ENCODE data around the gene MCEMP1. TPM values are rescaled to one million over a fixed set of nuclear protein-coding genes. Genes with fewer than 3 reads are reported as not detected.

The MCEMP1 gene
- total RNA-seq, 1 donor from 2014 or later = not detected

- DNase-seq (ENCODE audit: low read depth) (no peak), FAIRE-seq (no peak)
- peaks cover 1% of the 10 kb centered on the region for H3K9me3 Mint-ChIP-seq (ENCODE audit: unreplicated experiment)
- Histone ChIP-seq H3K36me3 (ENCODE audit: insufficient read depth, low read length) (no peaks in the 10 kb centered on the region), H3K4me1 (ENCODE audit: insufficient read depth, low read length) (peaks cover 13% of the 10 kb centered on the region), H3K79me2 (ENCODE audit: insufficient read depth, low read length) (peaks cover 52% of the 10 kb centered on the region), H3K4me3 (ENCODE audit: insufficient read depth, low read depth, low read length) (no peak overlapping the region), H4K20me1 (ENCODE audit: insufficient read depth, low read length) (peaks cover 11% of the 10 kb centered on the region), H3K9ac (ENCODE audit: low read length) (no peak overlapping the region), H3K27ac (ENCODE audit: low read depth, low read length) (no peak overlapping the region), H3K27me3 (ENCODE audit: insufficient read depth, low read length) (peaks cover 10% of the 10 kb centered on the region), H3K4me2 (ENCODE audit: low read length) (no peak overlapping the region), H3K9me3 (ENCODE audit: insufficient read depth, low read depth, low read length) (no peaks in the 10 kb centered on the region), H2AFZ (ENCODE audit: low read depth, low read length) (no peak overlapping the region)
- peaks cover 5% of the 10 kb centered on the region for H3K36me3 Mint-ChIP-seq (ENCODE audit: low read depth, unreplicated experiment)
- H3K4me1 Mint-ChIP-seq (ENCODE audit: low read depth, unreplicated experiment) = peaks cover 14% of the 10 kb centered on the region
- H3K27ac Mint-ChIP-seq (ENCODE audit: unreplicated experiment) = no peak overlapping the region
- H3K4me3 Mint-ChIP-seq (ENCODE audit: unreplicated experiment) = peak overlapping the region; percentile 23
- no peak for TF ChIP-seq EZH2 (IDR thresholded peaks at IDR 0.05; ENCODE audit: insufficient read depth, low read length)
- H3K27me3 Mint-ChIP-seq (ENCODE audit: low read depth, unreplicated experiment) = peaks cover 7% of the 10 kb centered on the region
These were observed 45.3 kb upstream of the MCEMP1 start for GRCh38 chr19:7631577-7631976.

DNA sequence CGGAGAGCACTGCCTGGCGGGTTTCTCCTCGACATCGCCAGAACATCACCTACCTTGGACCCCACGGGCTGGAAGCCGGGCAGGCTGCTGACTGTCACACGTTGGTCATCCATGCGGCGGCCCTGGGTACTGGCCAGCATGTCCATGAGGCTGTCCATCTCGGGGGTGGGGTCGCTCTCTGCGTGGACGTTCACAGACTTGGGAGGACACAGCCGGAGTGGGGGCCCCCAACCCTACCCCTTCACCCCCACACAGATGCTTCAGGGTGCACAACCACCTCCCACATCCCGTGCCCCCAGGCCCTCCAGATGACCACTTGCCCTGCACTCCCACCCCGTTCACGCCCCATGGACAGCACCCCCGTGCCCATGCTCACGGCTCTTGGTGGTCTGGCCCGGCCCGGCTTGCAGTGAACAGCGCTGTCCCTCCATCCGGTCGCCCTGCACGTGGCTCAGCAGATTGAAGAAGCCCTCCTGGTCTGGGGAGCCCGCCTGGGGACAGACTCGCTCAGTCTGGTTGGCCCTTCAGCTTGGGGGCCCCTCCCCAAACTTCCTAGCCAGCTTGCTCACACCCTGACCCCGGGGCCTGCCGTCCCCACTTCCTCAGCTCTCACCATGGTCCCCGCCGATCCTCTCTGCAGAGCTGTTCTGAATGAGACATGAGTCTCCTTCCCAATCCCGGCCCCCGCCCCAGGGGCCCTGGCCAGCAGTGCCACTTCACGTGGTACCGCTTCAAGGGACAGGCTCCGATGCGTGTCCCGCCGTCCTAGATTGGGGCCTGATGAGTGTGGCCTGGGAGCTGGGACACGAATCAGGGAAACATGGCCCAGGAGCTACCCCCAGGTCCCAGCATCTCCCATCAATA is 44.3 kb upstream of the MCEMP1 start:
- no peaks in the 10 kb centered on the region for H3K36me3 ChIP-seq (ENCODE audit: insufficient read depth, low read length)
- H3K4me3 Mint-ChIP-seq (ENCODE audit: unreplicated experiment) = no peak overlapping the region
- H4K20me1 ChIP-seq (ENCODE audit: insufficient read depth, low read length) = peaks cover 4% of the 10 kb centered on the region
- no peak overlapping the region for H3K9ac ChIP-seq (ENCODE audit: low read length)
- DNase-seq (ENCODE audit: low read depth) = no peak
- H3K79me2 ChIP-seq (ENCODE audit: insufficient read depth, low read length) = peaks cover 42% of the 10 kb centered on the region
- no peak overlapping the region for H2AFZ ChIP-seq (ENCODE audit: low read depth, low read length)
- H3K9me3 Mint-ChIP-seq (ENCODE audit: unreplicated experiment) = peaks cover 1% of the 10 kb centered on the region
- H3K9me3 ChIP-seq (ENCODE audit: insufficient read depth, low read depth, low read length) = no peaks in the 10 kb centered on the region
- peaks cover 11% of the 10 kb centered on the region for H3K27me3 ChIP-seq (ENCODE audit: insufficient read depth, low read length)
- no peak overlapping the region for H3K4me2 ChIP-seq (ENCODE audit: low read length)
- peaks cover 1% of the 10 kb centered on the region for H3K36me3 Mint-ChIP-seq (ENCODE audit: low read depth, unreplicated experiment)
- H3K4me1 ChIP-seq (ENCODE audit: insufficient read depth, low read length) = peaks cover 13% of the 10 kb centered on the region
- H3K4me3 ChIP-seq (ENCODE audit: insufficient read depth, low read depth, low read length) = no peak overlapping the region
- FAIRE-seq = no peak
- TF ChIP-seq EZH2 (IDR thresholded peaks at IDR 0.05; ENCODE audit: insufficient read depth, low read length) (no peak), CTCF (IDR thresholded peaks at IDR 0.05; ENCODE audit: insufficient read depth, low read depth, low read length) (no peak)
- peaks cover 7% of the 10 kb centered on the region for H3K27me3 Mint-ChIP-seq (ENCODE audit: low read depth, unreplicated experiment)
- no peak overlapping the region for H3K27ac Mint-ChIP-seq (ENCODE audit: unreplicated experiment)
- H3K4me1 Mint-ChIP-seq (ENCODE audit: low read depth, unreplicated experiment) = peaks cover 14% of the 10 kb centered on the region
- no peak overlapping the region for H3K27ac ChIP-seq (ENCODE audit: low read depth, low read length)

- H3K27me3 Mint-ChIP-seq (ENCODE audit: low read depth, unreplicated experiment) = peaks cover 7% of the 10 kb centered on the region
- DNase-seq (ENCODE audit: low read depth) (no peak), FAIRE-seq (no peak)
- H3K27ac ChIP-seq (ENCODE audit: low read depth, low read length) = no peak within 1 kb of the TSS
- peaks cover 1% of the 10 kb centered on the region for H3K36me3 Mint-ChIP-seq (ENCODE audit: low read depth, unreplicated experiment)
- H2AFZ ChIP-seq (ENCODE audit: low read depth, low read length) = no peak within 1 kb of the TSS
- H3K9ac ChIP-seq (ENCODE audit: low read length) = no peak within 1 kb of the TSS
- H3K4me3 Mint-ChIP-seq (ENCODE audit: unreplicated experiment) = no peak within 1 kb of the TSS
- no peaks in the 10 kb centered on the region for H3K9me3 Mint-ChIP-seq (ENCODE audit: unreplicated experiment)
- no peak within 1 kb of the TSS for H3K4me2 ChIP-seq (ENCODE audit: low read length)
- peaks cover 8% of the 10 kb centered on the region for H3K4me1 ChIP-seq (ENCODE audit: insufficient read depth, low read length)
- peaks cover 31% of the 10 kb centered on the region for H3K79me2 ChIP-seq (ENCODE audit: insufficient read depth, low read length)
- H3K9me3 ChIP-seq (ENCODE audit: insufficient read depth, low read depth, low read length) = no peaks in the 10 kb centered on the region
- TF ChIP-seq CTCF (IDR thresholded peaks at IDR 0.05; ENCODE audit: insufficient read depth, low read depth, low read length) (no peak), EZH2 (IDR thresholded peaks at IDR 0.05; ENCODE audit: insufficient read depth, low read length) (no peak)
- no peaks in the 10 kb centered on the region for H3K36me3 ChIP-seq (ENCODE audit: insufficient read depth, low read length)
- peaks cover 8% of the 10 kb centered on the region for H3K4me1 Mint-ChIP-seq (ENCODE audit: low read depth, unreplicated experiment)
- no peak within 1 kb of the TSS for H3K27ac Mint-ChIP-seq (ENCODE audit: unreplicated experiment)
- no peak within 1 kb of the TSS for H3K4me3 ChIP-seq (ENCODE audit: insufficient read depth, low read depth, low read length)
- no peaks in the 10 kb centered on the region for H4K20me1 ChIP-seq (ENCODE audit: insufficient read depth, low read length)
- H3K27me3 ChIP-seq (ENCODE audit: insufficient read depth, low read length) = peaks cover 13% of the 10 kb centered on the region
These were observed 43.2 kb upstream of the MCEMP1 start, which contains the start of gene PCP2 for GRCh38 chr19:7633698-7634097. TSS of gene PCP2 (minus strand) at chr19:7633719. CDS start at chr19:7633457, 262 bp downstream.

Measured in astrocyte (in vitro differentiated cells and primary cell).